NCI-H2107 treated with DMSO at 0.1 percent for 48 hours (cell line): ENCODE results near the gene NIN.

Source experiments
- DNase-seq: peaks from one replicate; lab custom pipeline; 2025; ENCODE audit not compliant: unreplicated experiment; lab: John Stamatoyannopoulos, UW

The NIN gene

GRCh38 chr14:50837850-50838470, 7.0 kb upstream of the NIN start:
- DNase-seq: no peak

- no peak for DNase-seq
These were observed 6.3 kb upstream of the NIN start for GRCh38 chr14:50837271-50837670.

- DNase-seq: no peak
These were observed 5.6 kb upstream of the NIN start for GRCh38 chr14:50836515-50836914.

GRCh38 chr14:50835280-50835679, 4.3 kb upstream of the NIN start:
- peak; percentile 48 for DNase-seq

- DNase-seq: no peak
These were observed 3.9 kb upstream of the NIN start for GRCh38 chr14:50834802-50835276.

GRCh38 chr14:50832935-50833630, 2.1 kb upstream of the NIN start:
- no peak for DNase-seq

GRCh38 chr14:50831726-50832168, 785 bp upstream of the NIN start:
- no peak for DNase-seq

GRCh38 chr14:50830044-50830931, 674 bp downstream of the NIN start:
- peak; percentile 77 for DNase-seq

- peak; percentile 77 for DNase-seq
These were observed 1.4 kb downstream of the NIN start for GRCh38 chr14:50829489-50830043.

- no peak for DNase-seq
These were observed 2.1 kb downstream of the NIN start for GRCh38 chr14:50828721-50829488.

GRCh38 chr14:50826681-50827080, 4.3 kb downstream of the NIN start:
- DNase-seq: no peak

- DNase-seq: no peak
These were observed 5.7 kb downstream of the NIN start for GRCh38 chr14:50825307-50825706.

- no peak for DNase-seq
These were observed 7.0 kb downstream of the NIN start for GRCh38 chr14:50823762-50824636.

GRCh38 chr14:50823051-50823761, 7.8 kb downstream of the NIN start:
- no peak for DNase-seq

- DNase-seq: no peak
These were observed 8.4 kb downstream of the NIN start for GRCh38 chr14:50822501-50823042.

GRCh38 chr14:50821510-50822464, 9.2 kb downstream of the NIN start:
- no peak for DNase-seq

GRCh38 chr14:50820786-50821509, 10.0 kb downstream of the NIN start:
- DNase-seq: no peak
